Erythroblast (primary cell): ENCODE measurements around the gene CENPX.

Source experiments
- GATA1 ChIP-seq: IDR thresholded peaks from 2 replicates; pipeline ENCODE4 v1.6.1; 2011; ENCODE audit warnings: low read depth, mild to moderate bottlenecking, control low read depth, low read length, moderate library complexity
- POLR2A ChIP-seq: IDR thresholded peaks from 2 replicates; pipeline ENCODE4 v1.6.1; 2011; ENCODE audit warnings: mild to moderate bottlenecking, low read length

DNA sequence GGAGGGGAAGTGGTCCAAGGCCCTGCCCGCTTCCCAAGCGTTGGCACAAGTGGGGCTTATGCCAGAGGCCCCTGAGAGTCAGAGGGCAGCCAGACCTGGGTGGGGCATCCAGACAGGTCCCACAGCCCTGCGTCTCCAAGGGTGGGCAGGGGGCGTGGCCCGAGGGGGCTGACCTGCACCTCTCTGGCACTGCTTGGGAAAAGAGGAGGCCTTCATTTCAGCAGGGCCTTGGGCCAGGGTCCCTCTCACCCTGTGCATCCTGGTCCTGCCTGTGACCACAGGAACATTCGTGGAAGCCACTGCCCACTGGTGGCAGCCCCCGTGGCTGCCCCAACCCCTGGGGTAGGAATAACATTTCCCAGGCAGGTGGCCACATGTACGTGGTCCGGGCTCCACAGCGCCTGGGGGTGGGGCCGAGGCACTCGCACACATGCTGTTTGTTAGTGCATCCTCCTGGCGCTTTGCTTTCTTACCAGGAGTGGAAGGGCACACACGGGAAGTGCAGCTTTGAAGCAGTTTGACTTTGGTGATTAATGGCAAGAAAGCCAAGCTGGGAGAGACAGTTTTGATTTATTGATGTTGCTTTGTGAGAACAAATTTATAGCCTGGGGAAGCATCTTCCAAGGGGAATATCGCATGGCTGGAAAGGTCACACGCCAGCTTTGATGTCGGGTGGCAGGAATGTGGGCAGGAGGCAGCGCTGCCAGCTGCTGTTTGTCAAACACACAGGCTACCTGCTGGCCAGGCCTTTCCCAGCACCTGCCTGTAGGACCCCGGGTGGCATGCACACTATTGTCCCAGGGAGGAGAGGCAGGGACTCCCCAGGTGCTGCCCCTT lies 4.3 kb downstream of the CENPX start:
- TF ChIP-seq POLR2A (no peak), GATA1 (no peak)
